ENCODE measurements around the gene PSME2. TPM values are rescaled to one million over a fixed set of nuclear protein-coding genes. Genes with fewer than 3 reads are reported as not detected.
A peak's percentile ranks its signal among the peaks of the same experiment; 100 is the strongest.

The PSME2 gene
- total RNA-seq, 1 experiment from 2014 or later: 288 TPM

- Mint-ChIP-seq H3K4me3 (ENCODE audit: low read depth, unreplicated experiment) (no peak overlapping the region), H3K4me1 (ENCODE audit: low read depth, unreplicated experiment) (peaks cover 12% of the 10 kb centered on the region), H3K9me3 (ENCODE audit: low read depth, unreplicated experiment) (no peaks in the 10 kb centered on the region), H3K36me3 (ENCODE audit: insufficient read depth, unreplicated experiment) (peaks cover 63% of the 10 kb centered on the region), H3K27ac (ENCODE audit: unreplicated experiment) (no peak overlapping the region), H3K27me3 (ENCODE audit: unreplicated experiment) (no peaks in the 10 kb centered on the region)
- CTCF ChIA-PET: interaction anchor here (0.6 to 1.3 kb wide), 2 partner anchors 10 to 30 kb away, joined by 3 to 5 read pairs; no protein-coding TSS in a partner anchor
- intact Hi-C loops (cut with micrococcal nuclease; ENCODE audit: unreplicated experiment): no loop called here
- no peak for DNase-seq
- BruUV-seq (replicated peaks): no TSS peak
- TF ChIP-seq CTCF (IDR thresholded peaks at IDR 0.05; ENCODE audit: unreplicated experiment): no peak
These were observed 48.0 kb downstream of the PSME2 start for GRCh38 chr14:24098229-24098926.

- intact Hi-C loops (cut with micrococcal nuclease; ENCODE audit: unreplicated experiment): no loop called here
- peaks cover 27% of the 10 kb centered on the region for H3K4me1 Mint-ChIP-seq (ENCODE audit: low read depth, unreplicated experiment)
- H3K36me3 Mint-ChIP-seq (ENCODE audit: insufficient read depth, unreplicated experiment): peaks cover 58% of the 10 kb centered on the region
- H3K9me3 Mint-ChIP-seq (ENCODE audit: low read depth, unreplicated experiment): no peaks in the 10 kb centered on the region
- no peak overlapping the region for H3K27ac Mint-ChIP-seq (ENCODE audit: unreplicated experiment)
- BruUV-seq (replicated peaks): no TSS peak
- H3K4me3 Mint-ChIP-seq (ENCODE audit: low read depth, unreplicated experiment): peak overlapping the region; percentile 39
- H3K27me3 Mint-ChIP-seq (ENCODE audit: unreplicated experiment): no peaks in the 10 kb centered on the region
- no peak for TF ChIP-seq CTCF (IDR thresholded peaks at IDR 0.05; ENCODE audit: unreplicated experiment)
- no peak for DNase-seq
- CTCF ChIA-PET: interaction anchor here (0.7 to 5.5 kb wide), 3 partner anchors 12 to 219 kb away, joined by 5 to 45 read pairs (median 8); no protein-coding TSS in a partner anchor
These were observed 49.7 kb downstream of the PSME2 start for GRCh38 chr14:24096545-24097181.

- H3K27ac Mint-ChIP-seq (ENCODE audit: unreplicated experiment): peak overlapping the region; percentile 94
- CTCF ChIA-PET: interaction anchor here (0.8 to 5.7 kb wide), 5 partner anchors 13 to 65 kb away, joined by 3 to 68 read pairs (median 23); partner anchors contain the start of genes DCAF11, IRF9 and NRL
- no peaks in the 10 kb centered on the region for H3K27me3 Mint-ChIP-seq (ENCODE audit: unreplicated experiment)
- H3K9me3 Mint-ChIP-seq (ENCODE audit: low read depth, unreplicated experiment): no peaks in the 10 kb centered on the region
- H3K4me3 Mint-ChIP-seq (ENCODE audit: low read depth, unreplicated experiment): peak overlapping the region; percentile 92
- intact Hi-C loops (cut with micrococcal nuclease; ENCODE audit: unreplicated experiment): no loop called here
- TF ChIP-seq CTCF (IDR thresholded peaks at IDR 0.05; ENCODE audit: unreplicated experiment): no peak
- peaks cover 49% of the 10 kb centered on the region for H3K36me3 Mint-ChIP-seq (ENCODE audit: insufficient read depth, unreplicated experiment)
- H3K4me1 Mint-ChIP-seq (ENCODE audit: low read depth, unreplicated experiment): peaks cover 27% of the 10 kb centered on the region
- DNase-seq: peak; percentile 34
- BruUV-seq (replicated peaks): no TSS peak
These were observed 50.9 kb downstream of the PSME2 start for GRCh38 chr14:24095271-24096068.

- DNase-seq: no peak
- intact Hi-C loops (cut with micrococcal nuclease; ENCODE audit: unreplicated experiment): no loop called here
- Mint-ChIP-seq H3K4me1 (ENCODE audit: low read depth, unreplicated experiment) (peaks cover 27% of the 10 kb centered on the region), H3K27ac (ENCODE audit: unreplicated experiment) (peak overlapping the region; percentile 94), H3K4me3 (ENCODE audit: low read depth, unreplicated experiment) (peak overlapping the region; percentile 92), H3K36me3 (ENCODE audit: insufficient read depth, unreplicated experiment) (peaks cover 43% of the 10 kb centered on the region), H3K9me3 (ENCODE audit: low read depth, unreplicated experiment) (no peaks in the 10 kb centered on the region), H3K27me3 (ENCODE audit: unreplicated experiment) (no peaks in the 10 kb centered on the region)
- CTCF ChIA-PET: interaction anchor here (0.6 to 5.7 kb wide), 6 partner anchors 14 to 103 kb away, joined by 3 to 68 read pairs (median 14); partner anchors contain the start of genes DCAF11, IRF9 and NRL
- no peak for TF ChIP-seq CTCF (IDR thresholded peaks at IDR 0.05; ENCODE audit: unreplicated experiment)
- no TSS peak for BruUV-seq (replicated peaks)
These were observed 51.6 kb downstream of the PSME2 start for GRCh38 chr14:24094841-24095270.
